Forelimb muscle (tissue), 1 donor: Measurements from ENCODE around the gene RRP12. TPM values are rescaled to one million over a fixed set of nuclear protein-coding genes. Genes with fewer than 3 reads are reported as not detected.
"Not testable (repeated sequence)": the region's sequence is repeated elsewhere in the genome, so short reads cannot be mapped to it uniquely, and the experiment has no call there.

ENCODE experiments used
- DNase-seq: peaks from one replicate; pipeline ENCODE4 v3.0.0-alpha.2; 2013; ENCODE audit warnings: low read depth
- polyA plus RNA-seq: library from polyadenylated mRNA; unstranded; fragments of 120-200 nt; gene quantifications from one replicate; pipeline ENCODE4 v1.2.1, GENCODE V29; 2013; ENCODE audit not compliant: insufficient read length

The RRP12 gene
- polyA plus RNA-seq, 1 donor, result 22.8 TPM

DNA sequence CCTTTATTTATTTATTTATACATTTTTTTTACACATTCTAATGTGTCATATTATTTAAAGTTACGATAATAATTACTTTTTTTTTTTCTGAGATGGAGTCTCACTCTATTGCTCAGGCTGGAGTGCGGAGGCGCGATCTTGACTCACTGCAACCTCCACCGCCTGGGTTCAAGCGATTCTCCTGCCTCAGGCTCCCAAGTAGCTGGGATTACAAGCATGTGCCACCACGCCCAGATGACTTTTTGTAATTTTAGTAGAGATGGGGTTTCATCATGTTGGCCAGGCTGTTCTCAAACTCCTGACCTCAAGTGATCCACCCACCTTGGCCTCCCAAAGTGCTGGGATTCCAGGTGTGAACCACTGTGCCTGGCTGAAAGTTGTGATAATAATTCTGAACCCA, 5.3 kb upstream of the RRP12 start:
- not testable (repeated sequence) for DNase-seq

DNA sequence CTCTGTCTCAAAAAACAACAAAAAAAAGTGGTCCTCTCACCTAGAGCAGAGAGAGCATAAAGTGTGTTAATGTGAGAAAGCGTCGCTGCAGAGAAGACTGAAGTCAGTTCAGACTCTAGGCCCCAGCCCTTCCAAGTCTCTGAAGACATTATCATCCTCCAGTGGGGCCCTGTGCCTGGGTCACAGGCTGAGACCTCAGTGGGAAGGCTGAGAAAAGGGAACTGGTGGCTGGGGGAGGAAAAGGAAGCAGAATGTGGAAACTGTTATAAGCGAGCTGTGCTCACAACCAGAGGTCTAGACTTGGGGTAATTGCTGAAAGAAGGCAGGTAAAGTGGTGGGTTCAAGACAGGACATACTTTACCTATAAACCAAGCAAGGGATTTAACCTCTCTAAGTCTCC, 4.9 kb upstream of the RRP12 start:
- no peak for DNase-seq

DNA sequence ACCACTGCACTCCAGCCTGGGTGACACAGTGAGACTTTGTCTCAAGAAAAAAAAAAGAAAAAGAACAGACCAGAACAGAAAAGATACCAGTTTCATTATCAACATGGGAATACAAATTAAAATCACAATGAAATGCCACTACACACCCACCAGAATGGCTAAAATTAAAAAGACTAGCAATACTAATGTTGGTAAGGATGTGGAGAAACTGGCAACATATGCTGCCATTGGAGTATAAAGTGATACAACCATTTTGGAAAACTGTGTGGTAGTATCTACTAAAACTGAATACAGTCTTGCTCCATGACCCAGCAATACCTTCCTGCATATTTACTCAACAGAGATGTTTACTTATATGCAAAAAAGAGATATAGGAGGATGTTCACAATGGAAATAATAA, 2.9 kb upstream of the RRP12 start:
- no peak for DNase-seq

DNA sequence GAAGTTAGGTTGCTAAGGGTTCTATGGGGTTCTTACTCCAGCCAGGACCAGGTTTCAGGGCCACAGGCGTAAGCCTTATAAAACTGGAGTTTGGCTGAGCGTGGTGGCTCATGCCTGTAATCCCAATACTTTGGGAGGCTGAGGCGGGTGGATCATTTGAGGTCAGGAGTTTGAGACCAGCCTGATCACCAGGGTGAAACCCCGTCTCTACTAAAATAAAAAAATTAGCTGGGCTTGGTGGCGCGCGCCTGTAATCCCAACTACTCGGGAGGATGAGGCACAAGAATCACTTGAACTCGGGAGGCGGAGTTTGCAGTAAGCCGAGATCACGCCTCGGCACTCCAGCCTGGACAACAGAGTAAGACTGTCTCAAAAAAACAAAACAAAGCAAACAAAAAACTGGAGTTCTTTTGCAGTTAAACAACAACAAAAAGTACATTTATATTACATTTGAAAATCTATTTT, 347 bp upstream of the RRP12 start:
- DNase-seq, result no peak

DNA sequence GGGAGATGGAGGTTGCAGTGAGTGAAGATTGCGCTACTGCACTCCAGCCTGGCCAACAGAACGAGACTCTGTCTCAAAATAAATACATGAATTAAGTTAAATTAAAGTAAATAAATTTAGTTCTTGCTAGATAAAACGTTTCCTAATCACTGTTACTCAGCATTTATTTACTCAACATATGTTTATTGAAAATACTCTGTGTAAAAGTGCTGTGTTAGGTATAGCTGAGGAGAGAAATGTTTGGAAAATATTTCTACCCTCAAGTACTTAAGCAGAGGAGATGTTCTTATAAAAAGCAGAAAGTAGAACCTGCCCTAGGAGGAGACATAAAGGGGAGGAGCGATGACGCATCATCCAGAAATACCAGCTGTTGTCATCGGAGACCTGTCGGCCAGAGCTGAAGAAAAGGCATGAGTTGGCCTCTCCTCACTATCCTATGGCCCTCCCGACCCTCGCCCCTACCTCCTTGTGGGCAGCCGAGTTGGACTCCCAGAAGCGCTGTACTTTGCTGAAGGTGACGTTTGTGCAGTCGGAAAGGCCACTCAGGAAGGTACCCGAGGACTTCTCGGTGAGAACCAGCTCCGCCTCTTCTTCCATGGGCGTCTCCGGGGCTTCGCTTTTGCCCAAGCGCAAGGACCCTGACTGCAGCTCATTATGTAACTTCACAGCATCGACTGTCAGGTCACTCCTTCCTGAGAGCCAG, 1.1 kb downstream of the RRP12 start:
- no peak for DNase-seq

DNA sequence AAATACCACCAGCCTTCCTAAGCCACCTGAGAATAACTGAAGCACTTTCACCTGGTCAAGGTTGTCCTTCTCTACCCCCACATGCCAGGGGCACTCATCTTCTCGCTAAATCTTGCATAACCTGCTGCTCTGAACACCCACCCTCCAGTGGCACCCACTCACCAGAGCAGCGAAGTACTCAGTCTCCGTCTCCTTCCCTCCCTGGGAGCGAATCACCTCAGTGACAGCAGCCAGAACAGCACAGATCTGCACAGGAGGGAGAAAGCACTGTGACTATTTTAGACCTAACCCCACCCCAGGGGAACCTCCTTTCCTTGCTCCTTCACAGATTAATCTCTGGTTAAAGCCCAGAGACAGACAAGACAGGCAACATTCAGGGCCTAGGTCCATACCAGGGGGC, 5.1 kb downstream of the RRP12 start:
- DNase-seq, result no peak

DNA sequence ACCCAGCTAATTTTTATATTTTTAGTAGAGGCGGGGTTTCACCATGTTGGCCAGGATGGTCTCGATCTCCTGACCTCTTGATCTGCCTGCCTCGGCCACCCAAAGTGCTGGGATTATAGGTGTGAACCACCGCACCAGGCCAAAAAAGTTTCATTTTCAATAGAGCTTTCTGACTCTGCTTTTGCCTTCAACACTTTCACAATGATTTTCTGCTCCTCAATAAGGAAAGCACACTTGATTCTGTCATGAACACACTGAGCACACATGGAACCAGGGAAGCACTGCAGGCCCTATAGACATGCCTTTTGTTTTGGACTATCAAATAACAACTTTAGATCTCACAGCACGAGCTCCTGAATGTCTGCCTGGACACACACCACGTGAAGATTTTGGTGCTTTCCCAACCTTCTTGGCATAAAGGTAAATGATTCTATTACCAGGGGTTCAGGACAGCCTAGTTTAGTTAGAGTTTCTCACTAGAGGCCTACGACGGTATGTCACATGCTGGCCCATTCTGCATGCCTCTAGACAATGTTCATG, 8.0 kb downstream of the RRP12 start:
- no peak for DNase-seq

DNA sequence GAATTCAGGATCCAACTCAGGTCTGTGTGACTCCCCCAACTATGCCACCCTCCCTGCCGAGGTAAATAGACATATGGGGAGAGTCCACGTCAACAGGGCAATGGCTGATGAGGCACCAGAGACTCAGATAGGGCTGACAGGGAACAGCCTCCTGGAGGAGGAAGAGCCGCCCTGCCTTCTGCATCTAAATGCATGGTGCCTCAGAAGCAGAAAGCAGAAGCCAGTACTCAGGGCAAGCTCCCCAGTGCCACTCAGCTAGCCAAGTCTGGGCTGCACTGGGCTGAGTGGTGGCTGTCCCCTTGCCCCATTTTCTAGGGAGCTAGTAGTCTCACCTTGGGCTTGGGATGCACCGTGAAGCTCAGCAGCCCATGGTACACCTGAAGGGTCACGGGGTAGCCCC, 11.0 kb downstream of the RRP12 start:
- DNase-seq, result no peak

DNA sequence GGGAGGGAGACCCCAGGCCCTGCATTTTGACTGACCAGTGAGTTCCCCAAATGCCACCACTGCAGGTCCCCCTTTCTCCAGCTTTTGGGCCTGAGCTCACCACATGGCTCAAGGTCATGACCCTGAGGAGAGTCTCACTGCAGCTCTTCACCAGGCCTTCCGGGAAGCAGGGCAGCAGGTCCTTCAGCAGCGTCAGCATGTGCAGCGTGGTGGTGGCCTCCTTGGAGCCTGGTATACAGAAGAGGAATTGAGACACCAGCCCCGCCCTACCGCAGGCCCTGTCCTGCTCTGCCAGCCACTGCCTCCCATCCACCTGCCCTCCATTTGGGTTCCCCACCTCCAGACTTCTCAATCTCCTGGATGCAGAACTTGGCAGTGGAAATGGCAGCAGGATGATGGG, 13.0 kb downstream of the RRP12 start:
- no peak for DNase-seq

DNA sequence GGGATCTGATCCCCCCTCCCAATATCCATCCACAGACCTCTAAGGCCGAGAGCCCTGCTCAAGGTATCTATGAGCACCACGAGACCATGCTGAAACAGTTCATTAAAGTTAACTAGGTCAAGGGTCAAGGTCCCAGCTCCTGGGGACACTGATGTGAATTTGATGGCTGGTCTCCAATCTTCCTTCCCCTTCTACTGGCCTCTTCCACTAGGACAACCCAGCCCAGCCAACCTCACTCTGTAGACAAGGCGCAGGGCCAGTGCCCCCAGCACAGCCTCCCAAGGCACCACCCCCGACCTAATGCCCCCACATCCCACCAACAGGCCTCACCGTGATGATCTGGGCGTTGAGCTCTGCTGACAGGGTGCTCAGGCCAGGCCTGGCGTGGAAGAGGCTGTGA, 15.6 kb downstream of the RRP12 start:
- DNase-seq, result no peak

DNA sequence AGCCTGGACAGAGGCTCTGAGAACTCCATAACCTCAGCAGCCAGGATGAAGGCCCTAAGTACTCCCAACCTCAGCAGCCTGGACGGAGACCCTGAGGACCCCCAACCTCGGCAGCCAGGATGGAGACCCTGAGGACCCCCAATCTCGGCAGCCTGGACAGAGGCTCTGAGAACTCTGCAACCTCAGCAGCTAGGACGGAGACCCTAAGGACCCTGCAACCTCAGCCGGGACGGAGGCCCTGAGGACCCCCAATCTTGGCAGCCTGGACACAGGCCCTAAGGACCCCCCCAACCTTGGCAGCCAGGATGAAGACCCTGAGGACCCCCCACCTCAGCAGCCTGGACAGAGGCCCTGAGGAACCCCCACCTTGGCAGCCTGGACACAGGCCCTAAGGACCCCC, 16.5 kb downstream of the RRP12 start:
- no peak for DNase-seq

DNA sequence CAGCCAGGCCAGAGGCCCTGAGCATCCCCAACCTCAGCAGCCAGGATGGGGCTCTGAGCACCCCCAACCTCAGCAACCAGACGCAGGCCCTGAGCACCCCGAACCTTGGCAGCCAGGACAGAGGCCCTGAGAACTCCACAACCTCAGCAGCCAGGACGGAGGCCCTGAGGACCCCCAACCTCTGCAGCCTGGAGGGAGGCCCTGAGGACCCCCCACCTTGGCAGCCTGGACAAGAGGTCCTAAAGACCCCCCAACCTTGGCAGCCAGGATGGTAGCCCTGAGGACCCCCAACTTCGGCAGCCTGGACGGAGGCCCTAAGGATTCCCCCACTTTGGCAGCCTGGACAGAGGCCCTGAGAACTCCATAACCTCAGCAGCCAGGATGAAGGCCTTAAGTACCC, 17.0 kb downstream of the RRP12 start:
- no peak for DNase-seq

DNA sequence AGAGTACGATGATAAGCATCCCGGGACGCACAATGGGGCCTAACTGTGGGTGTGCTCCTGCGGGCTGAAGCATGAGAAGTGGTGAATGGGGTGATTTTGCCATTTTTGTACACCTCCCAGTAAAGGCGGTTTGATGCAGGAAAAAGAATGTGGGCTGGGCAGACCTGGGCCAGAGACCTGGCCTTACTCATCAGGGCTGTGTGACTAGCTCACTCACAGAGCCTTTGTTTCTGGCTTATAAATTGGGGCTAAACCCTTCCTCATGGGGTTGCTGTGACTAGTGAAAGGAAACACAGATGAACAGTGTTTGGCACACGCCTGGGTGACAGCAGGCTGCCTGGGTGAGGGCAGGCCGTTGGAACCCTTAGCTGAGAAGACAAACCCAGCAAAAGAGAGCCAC, 18.0 kb downstream of the RRP12 start:
- no peak for DNase-seq

DNA sequence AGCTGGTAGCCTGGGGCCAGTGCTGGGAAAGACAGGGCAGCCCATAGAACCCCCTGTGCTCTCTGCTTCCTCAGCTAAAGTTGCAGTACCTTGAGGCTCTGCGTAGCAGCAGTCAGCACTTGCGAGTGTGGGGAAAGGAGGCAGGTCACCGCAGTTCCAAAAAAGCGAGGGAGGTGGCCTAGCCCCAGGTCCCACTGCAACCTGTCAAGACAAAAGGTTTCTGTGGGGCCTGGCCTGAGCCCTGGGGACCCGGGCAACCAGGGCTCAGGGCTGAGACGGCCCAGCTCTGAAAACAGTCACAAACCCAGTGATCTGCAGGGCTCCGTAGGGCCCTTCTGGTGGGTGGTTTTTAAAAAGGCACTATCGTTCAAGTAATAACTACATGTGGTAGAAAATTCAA, 19.5 kb downstream of the RRP12 start:
- DNase-seq, result no peak

DNA sequence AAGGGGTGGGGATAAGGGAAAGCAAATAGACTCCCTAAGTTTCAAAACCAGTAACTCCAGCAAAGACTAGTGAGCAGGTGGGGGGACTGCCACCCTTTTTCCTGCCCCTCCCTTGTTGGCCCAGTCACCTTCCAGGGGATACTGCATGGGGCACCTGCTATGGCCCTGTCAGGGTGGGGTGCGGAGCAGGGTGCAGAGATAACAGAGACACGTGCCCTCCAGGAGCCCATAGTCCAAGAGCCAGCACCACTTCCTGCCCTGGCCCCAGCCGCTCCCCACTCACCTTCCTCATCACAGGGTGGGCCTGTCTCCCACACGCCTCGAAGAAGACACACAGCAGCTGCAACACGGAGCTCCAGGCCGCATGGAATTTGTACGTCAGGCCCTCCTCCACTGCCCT, 20.6 kb downstream of the RRP12 start:
- no peak for DNase-seq

DNA sequence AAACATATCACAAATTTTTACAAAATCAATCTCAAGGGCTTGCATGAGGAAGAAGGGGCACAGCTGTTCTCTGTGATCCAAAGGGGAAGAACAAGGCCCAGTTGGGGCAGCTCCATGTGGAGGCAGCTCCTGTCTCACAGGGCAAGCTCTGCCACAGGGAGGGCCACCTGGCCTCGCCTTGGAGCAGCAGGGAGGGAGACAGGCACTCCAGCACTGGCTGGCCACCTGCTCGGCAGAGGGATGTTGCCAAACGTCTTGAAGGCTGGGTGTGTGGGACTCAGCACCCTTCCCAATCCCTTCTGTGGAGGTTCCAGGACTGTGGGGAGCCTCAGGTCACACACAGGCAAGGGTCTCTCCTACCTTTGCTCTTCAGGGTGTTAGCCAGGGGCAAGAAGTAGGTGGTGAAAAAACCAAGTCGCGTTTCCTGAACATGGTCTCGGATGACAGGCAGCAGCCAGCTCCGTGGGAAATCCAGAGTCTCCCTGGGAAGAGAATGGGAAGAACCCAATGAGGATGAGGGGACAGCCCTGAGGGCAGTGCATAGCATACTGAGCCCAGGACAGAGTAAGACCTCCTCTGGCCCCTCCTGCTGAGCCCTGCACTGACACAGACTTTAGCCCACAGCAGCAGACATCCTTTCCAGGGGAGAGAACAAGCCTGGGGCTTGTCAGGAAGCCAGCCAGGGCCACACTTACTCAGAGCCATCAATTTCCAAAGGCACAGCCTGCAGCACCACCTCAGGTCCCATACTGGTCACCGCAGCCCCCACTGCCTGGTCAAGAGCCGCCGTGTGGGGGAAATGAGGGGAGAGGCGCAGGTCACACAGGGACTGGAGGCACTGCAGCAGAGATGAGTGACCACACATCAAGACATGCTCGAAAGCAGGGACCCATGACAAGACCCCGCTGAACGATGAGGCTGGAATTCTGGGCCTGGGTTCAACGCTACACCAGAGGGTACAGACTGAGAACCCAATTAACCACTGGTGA, 21.9 kb downstream of the RRP12 start:
- no peak for DNase-seq

DNA sequence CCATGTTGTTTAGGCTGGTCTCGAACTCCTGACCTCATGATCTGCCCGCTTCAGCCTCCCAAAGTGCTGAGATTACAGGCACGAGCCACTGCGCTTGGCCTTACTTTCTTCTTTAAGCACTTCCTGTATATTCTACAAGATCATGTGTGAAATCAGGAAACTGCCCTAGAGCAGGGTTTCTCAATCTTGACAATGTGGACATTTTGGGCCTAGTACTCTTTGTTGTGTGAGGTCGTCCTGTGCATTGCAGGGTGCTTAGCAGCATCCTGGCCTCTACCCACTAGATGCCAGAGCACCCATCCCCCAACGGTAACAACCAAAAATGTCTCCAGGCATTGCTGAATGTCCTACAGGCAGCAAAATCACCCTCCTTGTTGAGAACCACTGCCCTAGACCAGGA, 24.7 kb downstream of the RRP12 start:
- DNase-seq, result no peak

DNA sequence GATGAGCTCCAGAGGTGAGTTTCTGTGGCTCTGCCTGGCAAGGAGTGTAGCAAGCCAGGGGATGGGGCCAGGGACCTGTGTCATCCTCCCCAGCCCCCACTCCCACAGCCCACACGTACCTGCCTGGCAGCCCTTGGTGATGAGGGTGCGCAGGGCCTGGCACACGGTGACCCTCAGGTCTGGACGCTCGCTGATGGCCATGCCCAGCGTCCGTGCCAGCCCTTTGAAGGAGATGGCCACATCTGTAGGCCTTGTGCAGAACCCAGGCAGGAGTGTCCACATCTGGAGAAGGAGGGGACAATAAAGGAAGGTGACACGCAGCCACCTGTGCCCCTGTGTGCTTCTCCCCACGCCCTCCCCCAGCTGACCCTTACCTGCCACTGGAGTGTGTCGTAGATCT, 27.7 kb downstream of the RRP12 start:
- DNase-seq, result no peak

DNA sequence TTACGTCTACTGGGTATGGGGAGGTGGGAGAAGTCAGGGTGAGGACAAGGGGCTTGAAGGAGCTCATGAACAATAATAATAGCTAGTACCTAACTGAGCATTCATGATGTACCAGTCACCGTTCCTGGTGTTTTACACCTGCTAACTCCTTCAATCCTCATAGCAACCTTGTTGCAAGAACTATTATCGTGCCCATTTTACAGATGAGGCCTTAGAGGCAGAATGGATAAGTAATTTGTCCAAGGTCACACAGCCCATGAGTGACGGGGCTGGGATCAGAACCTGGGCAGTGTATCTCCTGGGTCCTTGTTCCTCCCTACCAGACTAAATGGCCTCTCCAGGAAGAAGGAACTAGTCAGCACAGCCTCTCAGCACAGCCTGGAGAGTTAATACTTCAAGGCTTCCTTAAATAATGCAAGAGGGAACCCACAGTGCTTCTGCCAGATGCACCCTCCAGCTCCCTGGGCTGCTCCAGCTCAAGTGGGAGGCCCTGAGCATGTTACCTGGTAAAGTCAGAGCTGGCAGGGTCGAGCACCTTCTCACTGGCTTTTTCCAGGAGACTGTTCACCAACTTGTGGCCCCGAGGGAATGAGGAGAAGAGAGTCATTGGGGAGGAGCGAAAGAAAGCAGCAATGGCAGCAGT, 28.8 kb downstream of the RRP12 start:
- no peak for DNase-seq

DNA sequence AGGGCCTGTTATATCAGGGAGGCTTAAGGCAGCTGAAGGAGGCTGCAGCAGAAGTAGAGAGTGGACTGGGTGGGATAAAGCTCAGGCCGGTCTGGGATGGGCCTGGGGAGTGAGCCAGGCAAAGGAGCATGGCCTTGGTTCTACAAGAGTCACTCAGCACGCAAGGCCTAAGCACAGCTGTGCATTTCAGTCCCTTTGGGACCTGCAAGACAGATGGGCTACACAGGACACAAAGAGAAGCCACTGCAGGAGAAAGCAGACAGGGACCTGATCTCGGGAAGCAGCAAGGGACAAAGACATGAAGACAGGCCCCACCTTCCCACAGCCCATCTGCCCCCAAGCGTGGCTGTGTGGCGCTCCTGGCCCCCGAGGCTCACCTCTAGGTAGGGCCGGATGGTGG, 29.4 kb downstream of the RRP12 start:
- DNase-seq, result no peak

DNA sequence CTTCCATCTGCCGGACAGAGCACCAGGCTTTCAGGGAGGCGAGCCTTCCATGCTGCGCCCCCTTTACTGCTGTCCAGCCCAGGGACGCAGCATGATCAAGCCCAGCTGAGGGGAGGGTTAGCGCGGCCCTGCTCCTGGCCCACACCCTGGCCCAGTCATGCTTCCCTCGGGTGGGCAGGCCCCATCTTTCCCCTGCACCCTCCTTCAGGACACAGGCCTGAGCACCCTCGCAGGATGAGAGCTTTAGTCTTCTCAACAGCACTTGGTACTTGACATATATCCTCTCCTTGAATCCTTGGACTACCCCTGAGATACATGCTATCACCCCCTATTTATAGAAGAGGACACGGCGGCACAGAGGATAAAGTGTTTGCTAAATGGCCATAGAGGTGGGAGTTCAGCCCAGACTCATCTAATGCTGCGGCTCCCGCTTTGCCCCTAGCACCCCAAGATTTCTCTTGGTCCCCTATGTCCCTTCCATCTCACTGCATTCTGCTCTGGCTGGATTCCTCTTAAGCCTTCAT, 34.0 kb downstream of the RRP12 start:
- no peak for DNase-seq

DNA sequence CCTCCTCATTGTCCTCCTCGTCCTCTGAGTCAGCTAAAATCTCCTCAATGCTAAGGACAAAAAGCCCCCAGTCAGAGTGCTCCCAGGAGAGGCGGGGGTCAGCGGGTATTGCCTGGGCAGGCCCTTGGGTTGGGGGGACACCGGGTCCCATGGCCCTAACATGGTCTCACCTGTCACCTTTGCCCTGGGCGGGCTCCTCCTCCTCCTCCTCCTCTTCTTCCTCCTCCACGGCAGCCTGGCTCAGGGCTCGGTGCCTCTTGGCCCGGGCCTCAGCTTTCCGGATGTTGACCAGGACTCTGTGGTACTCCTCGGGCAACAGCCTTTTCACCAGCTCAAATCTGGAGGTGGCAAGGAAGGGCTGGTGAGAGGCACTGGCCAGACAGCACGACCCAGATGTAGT, 34.6 kb downstream of the RRP12 start:
- no peak for DNase-seq
